ENCODE results near the gene CROCC.

Gene CROCC

GRCh38 chr1:17012775-17013490 lies 91.2 kb downstream of the CROCC start:
- DNase-seq (ENCODE audit: low read depth in 2 of 2), result no peak

GRCh38 chr1:17013491-17014320 lies 92.0 kb downstream of the CROCC start:
- DNase-seq (ENCODE audit: low read depth in 2 of 2), result no peak

DNA sequence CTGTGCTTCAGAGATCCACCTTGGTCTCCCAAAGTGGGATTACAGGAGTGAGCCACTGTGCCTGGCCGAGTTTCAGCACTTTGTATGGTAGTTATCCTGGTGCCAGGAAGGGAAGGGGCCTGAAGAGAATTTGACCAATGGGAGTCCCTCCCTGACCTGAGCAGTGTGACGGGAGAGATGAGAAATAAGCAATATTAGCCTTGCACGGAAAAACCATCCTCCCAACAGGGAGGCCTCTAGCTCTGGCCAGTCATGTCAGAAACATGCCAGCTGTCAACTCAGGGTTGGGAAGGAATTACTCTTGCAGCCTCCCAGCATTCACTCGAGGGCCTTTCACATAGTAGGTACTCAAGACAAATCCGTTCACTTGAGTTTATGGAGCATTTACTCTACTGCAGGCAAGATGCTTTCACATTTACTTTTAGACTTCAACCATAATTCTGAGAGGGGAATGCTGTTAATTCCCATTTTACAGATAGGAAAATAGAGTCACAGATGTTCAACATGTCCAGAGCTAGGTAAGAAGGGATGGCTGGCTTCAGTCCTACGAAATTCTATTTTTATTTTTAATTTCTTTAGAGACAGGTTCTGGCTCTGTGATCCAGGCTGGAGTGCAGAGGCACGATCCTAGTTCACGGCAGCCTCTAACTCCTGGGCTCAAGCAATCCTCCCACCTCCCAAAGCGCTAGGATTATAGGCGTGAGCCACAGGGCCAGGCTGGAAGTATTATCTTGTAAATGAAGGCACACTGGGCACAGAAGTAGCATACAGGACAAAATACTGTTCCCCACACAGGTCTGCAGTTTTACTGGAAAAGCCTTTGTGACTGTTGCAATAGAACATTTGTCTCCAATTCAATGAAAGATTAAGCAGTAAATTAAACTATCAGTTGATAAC lies 93.2 kb downstream of the CROCC start:
- no peak for DNase-seq (ENCODE audit: low read depth in 2 of 2)

- DNase-seq (ENCODE audit: low read depth in 2 of 2), result no peak
Measured at GRCh38 chr1:17016317-17016661, 94.6 kb downstream of the CROCC start.

- DNase-seq (ENCODE audit: low read depth in 2 of 2), result no peak
Measured at GRCh38 chr1:17017435-17017834, 95.7 kb downstream of the CROCC start.

DNA sequence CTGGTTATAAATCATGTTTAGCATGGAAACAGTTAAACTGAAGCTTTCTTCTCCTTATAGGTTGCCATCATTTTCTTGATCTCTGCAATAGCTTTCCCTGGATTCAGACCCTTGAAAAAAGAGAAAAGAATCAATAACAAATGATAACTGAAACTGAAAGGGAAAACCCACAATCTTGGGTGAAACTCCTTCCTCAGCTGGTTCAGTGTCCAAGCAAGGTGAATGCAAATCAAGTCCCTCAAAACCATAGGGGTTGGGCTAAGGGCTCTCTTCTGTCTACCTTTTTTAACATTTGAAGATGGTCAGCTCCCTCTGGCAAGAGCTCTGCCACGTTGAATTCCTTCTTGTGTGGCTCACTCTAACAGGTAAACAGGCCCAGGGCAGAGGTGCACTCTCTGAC lies 97.1 kb downstream of the CROCC start:
- DNase-seq (ENCODE audit: low read depth in 2 of 2), result no peak

DNA sequence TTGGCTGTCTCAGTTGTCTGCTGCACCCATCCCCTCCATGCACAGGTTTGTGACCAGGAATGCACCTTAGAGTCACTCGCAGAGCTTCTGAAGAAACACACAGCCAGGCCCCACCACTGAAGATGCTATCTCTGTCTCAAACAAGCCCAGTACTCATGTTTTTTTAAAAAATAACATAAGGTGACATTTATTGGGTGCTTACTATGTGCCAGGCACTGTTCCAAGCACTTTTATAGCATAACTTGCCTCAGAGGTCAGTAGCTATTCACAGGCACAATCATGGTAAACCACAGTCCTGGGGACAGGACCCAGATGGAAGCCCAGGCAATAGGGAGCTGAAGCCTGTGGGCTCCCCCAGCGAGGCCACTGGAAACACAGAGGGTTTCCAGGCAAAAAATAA lies 98.8 kb downstream of the CROCC start:
- DNase-seq (ENCODE audit: low read depth in 2 of 2), result no peak

DNA sequence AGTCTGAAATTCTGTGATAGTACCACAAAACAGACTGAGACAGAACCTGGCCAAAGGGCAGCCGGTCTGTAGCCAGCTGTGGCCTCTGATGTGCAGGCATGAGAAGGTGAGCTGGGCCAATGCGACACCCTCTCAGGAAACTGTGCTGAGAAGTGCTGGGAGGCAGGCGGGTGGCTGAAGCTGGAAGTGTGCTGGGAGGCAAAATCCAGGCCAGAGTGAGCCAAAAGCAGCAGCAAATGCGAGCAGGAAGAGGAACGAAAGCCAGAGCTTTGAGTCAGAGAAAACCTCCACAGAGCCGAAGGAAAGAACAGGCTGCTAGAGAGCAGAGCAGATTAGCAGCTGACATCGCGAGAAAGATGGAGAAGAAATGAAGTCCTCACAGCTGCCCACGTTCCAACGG lies 100.2 kb downstream of the CROCC start:
- DNase-seq (ENCODE audit: low read depth in 2 of 2), result no peak
